Measurements from ENCODE around the gene ARHGAP27.

DNA sequence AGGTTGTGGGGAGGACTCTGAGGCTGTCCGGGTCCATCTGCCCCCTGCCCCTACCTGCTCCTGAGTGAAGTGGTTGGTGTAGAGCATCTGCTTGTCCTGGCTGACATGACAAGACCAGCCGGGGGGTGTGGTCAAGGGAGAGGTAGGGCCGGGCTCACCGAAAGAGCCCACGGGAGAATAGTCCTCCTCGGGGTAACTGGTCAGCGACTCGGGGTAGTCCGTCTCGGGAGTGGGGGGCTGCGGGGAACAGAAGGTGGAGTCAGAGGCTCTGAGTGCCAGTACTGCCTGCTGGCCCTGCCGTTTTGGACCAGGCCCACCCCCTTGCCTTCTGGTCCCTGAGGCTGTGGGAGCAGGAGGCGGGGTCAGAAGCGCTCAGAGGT, 27.8 kb downstream of the ARHGAP27 start:
- TF ChIP-seq NONO (IDR thresholded peaks at IDR 0.05) = no peak
- TF ChIP-seq NONO (CRISPR knock-in tag; conservative IDR thresholded peaks at IDR 0.05) = no peak
- TF ChIP-seq POLR2A (IDR thresholded peaks at IDR 0.05; ENCODE audit: insufficient read depth in 1 of 2, low read depth in 2 of 2, low read length in 2 of 2) = no peak
- TF ChIP-seq WIZ (CRISPR knock-in tag; IDR thresholded peaks at IDR 0.05) = no peak
- no peak for TF ChIP-seq ZNF292 (CRISPR knock-in tag; IDR thresholded peaks at IDR 0.05; ENCODE audit: borderline replicate concordance, low read depth)
- no peak for TF ChIP-seq ZNF3 (CRISPR knock-in tag; IDR thresholded peaks at IDR 0.05)

All from HepG2 (cell line).